Activated T-helper 2 cell treated with anti-CD3 and anti-CD28 coated beads, Interferon-gamma antibody, Interleukin-2, Interleukin-4, amounts not matched to agents 10 μg/mL and 5 μg/mL and 100 μg/mL, durations not matched to agents 14 hours and 24 hours and 36 hours (primary cell): Measurements from ENCODE around the gene SH3TC1. TPM values are rescaled to one million over a fixed set of nuclear protein-coding genes. Genes with fewer than 3 reads are reported as not detected.

Source experiments
- DNase-seq: peaks from one replicate; pipeline ENCODE4 v3.0.0; 2021; ENCODE audit warnings: low spot score
- H3K27ac Mint-ChIP-seq: one replicate; pipeline ENCODE4 v1.8.0; 2021; ENCODE audit warnings: mixed read lengths
- H3K27me3 Mint-ChIP-seq: one replicate; pipeline ENCODE4 v1.8.0; 2021; ENCODE audit warnings: low read depth, mixed read lengths
- H3K36me3 Mint-ChIP-seq: one replicate; pipeline ENCODE4 v1.8.0; 2021; ENCODE audit warnings: low read depth, mixed read lengths
- H3K4me1 Mint-ChIP-seq: one replicate; pipeline ENCODE4 v1.8.0; 2021; ENCODE audit warnings: low read depth, mixed read lengths
- H3K4me3 Mint-ChIP-seq: one replicate; pipeline ENCODE4 v1.8.0; 2021; ENCODE audit warnings: low read depth, mild to moderate bottlenecking, moderate library complexity, mixed read lengths
- H3K9me3 Mint-ChIP-seq: one replicate; pipeline ENCODE4 v1.8.0; 2021; ENCODE audit warnings: mixed read lengths
- intact Hi-C: fragments of 100-400 bp; cut with micrococcal nuclease; formaldehyde crosslinking; loops from one replicate; pipeline ENCODE4 v1.15.1; 2023
- total RNA-seq: library from RNA; stranded (reverse); gene quantifications from 2 replicates; pipeline ENCODE4 v1.2.3, GENCODE V29; 2022

Gene SH3TC1
- total RNA-seq, 1 donor from 2014 or later = 14.8 TPM

- H3K4me1 Mint-ChIP-seq = no peaks in the 10 kb centered on the region
- no peaks in the 10 kb centered on the region for H3K9me3 Mint-ChIP-seq
- H3K27me3 Mint-ChIP-seq = no peaks in the 10 kb centered on the region
- H3K27ac Mint-ChIP-seq = no peak overlapping the region
- intact Hi-C loops = no loop called here
- no peak overlapping the region for H3K4me3 Mint-ChIP-seq
- DNase-seq = no peak
- H3K36me3 Mint-ChIP-seq = no peaks in the 10 kb centered on the region
These were observed 78.4 kb downstream of the SH3TC1 start for GRCh38 chr4:8277356-8278008.

- no peaks in the 10 kb centered on the region for H3K9me3 Mint-ChIP-seq
- no peak for DNase-seq
- H3K4me1 Mint-ChIP-seq = no peaks in the 10 kb centered on the region
- intact Hi-C loops = no loop called here
- no peak overlapping the region for H3K27ac Mint-ChIP-seq
- H3K36me3 Mint-ChIP-seq = no peaks in the 10 kb centered on the region
- H3K27me3 Mint-ChIP-seq = no peaks in the 10 kb centered on the region
- no peak overlapping the region for H3K4me3 Mint-ChIP-seq
These were observed 78.9 kb downstream of the SH3TC1 start for GRCh38 chr4:8278009-8278395.

GRCh38 chr4:8278421-8279287 lies 79.6 kb downstream of the SH3TC1 start:
- intact Hi-C loops = no loop called here
- no peaks in the 10 kb centered on the region for H3K4me1 Mint-ChIP-seq
- no peaks in the 10 kb centered on the region for H3K36me3 Mint-ChIP-seq
- no peak for DNase-seq
- H3K9me3 Mint-ChIP-seq = no peaks in the 10 kb centered on the region
- no peak overlapping the region for H3K27ac Mint-ChIP-seq
- H3K27me3 Mint-ChIP-seq = no peaks in the 10 kb centered on the region
- H3K4me3 Mint-ChIP-seq = no peak overlapping the region

- intact Hi-C loops = no loop called here
- DNase-seq = no peak
- no peaks in the 10 kb centered on the region for H3K36me3 Mint-ChIP-seq
- H3K27ac Mint-ChIP-seq = no peak overlapping the region
- H3K9me3 Mint-ChIP-seq = no peaks in the 10 kb centered on the region
- H3K4me3 Mint-ChIP-seq = no peak overlapping the region
- H3K4me1 Mint-ChIP-seq = no peaks in the 10 kb centered on the region
- no peaks in the 10 kb centered on the region for H3K27me3 Mint-ChIP-seq
These were observed 80.4 kb downstream of the SH3TC1 start for GRCh38 chr4:8279321-8280157.

- DNase-seq = no peak
- H3K36me3 Mint-ChIP-seq = no peaks in the 10 kb centered on the region
- no peaks in the 10 kb centered on the region for H3K9me3 Mint-ChIP-seq
- no peak overlapping the region for H3K4me3 Mint-ChIP-seq
- no peaks in the 10 kb centered on the region for H3K27me3 Mint-ChIP-seq
- H3K4me1 Mint-ChIP-seq = no peaks in the 10 kb centered on the region
- intact Hi-C loops = no loop called here
- no peak overlapping the region for H3K27ac Mint-ChIP-seq
These were observed 81.2 kb downstream of the SH3TC1 start for GRCh38 chr4:8280158-8280875.

GRCh38 chr4:8280876-8281440 lies 81.9 kb downstream of the SH3TC1 start:
- Mint-ChIP-seq H3K4me3 (no peak overlapping the region), H3K27ac (no peak overlapping the region), H3K27me3 (no peaks in the 10 kb centered on the region), H3K9me3 (no peaks in the 10 kb centered on the region), H3K4me1 (no peaks in the 10 kb centered on the region), H3K36me3 (no peaks in the 10 kb centered on the region)
- DNase-seq = no peak
- intact Hi-C loops = no loop called here

- Mint-ChIP-seq H3K36me3 (no peaks in the 10 kb centered on the region), H3K27ac (no peak overlapping the region), H3K9me3 (no peaks in the 10 kb centered on the region), H3K4me3 (no peak overlapping the region), H3K4me1 (no peaks in the 10 kb centered on the region), H3K27me3 (no peaks in the 10 kb centered on the region)
- no peak for DNase-seq
- intact Hi-C loops = no loop called here
These were observed 82.5 kb downstream of the SH3TC1 start for GRCh38 chr4:8281519-8282133.

- intact Hi-C loops = no loop called here
- Mint-ChIP-seq H3K36me3 (no peaks in the 10 kb centered on the region), H3K27me3 (no peaks in the 10 kb centered on the region), H3K27ac (no peak overlapping the region), H3K9me3 (no peaks in the 10 kb centered on the region), H3K4me1 (no peaks in the 10 kb centered on the region), H3K4me3 (no peak overlapping the region)
- no peak for DNase-seq
These were observed 83.1 kb downstream of the SH3TC1 start for GRCh38 chr4:8282134-8282641.

GRCh38 chr4:8282742-8283141 lies 83.7 kb downstream of the SH3TC1 start:
- no peaks in the 10 kb centered on the region for H3K9me3 Mint-ChIP-seq
- no peak overlapping the region for H3K4me3 Mint-ChIP-seq
- H3K27ac Mint-ChIP-seq = no peak overlapping the region

GRCh38 chr4:8283161-8283560 lies 84.1 kb downstream of the SH3TC1 start:
- no peak for DNase-seq
- Mint-ChIP-seq H3K27ac (no peak overlapping the region), H3K9me3 (no peaks in the 10 kb centered on the region), H3K27me3 (no peaks in the 10 kb centered on the region), H3K36me3 (no peaks in the 10 kb centered on the region), H3K4me3 (no peak overlapping the region), H3K4me1 (no peaks in the 10 kb centered on the region)
- intact Hi-C loops = no loop called here

More at GRCh38 chr4:8282742-8283141, 83.7 kb downstream of the SH3TC1 start:
- no peaks in the 10 kb centered on the region for H3K4me1 Mint-ChIP-seq
- H3K27me3 Mint-ChIP-seq = no peaks in the 10 kb centered on the region
- no peak for DNase-seq
- intact Hi-C loops = no loop called here
- H3K36me3 Mint-ChIP-seq = no peaks in the 10 kb centered on the region

- no peak overlapping the region for H3K4me3 Mint-ChIP-seq
- no peaks in the 10 kb centered on the region for H3K9me3 Mint-ChIP-seq
- intact Hi-C loops = no loop called here
- no peaks in the 10 kb centered on the region for H3K36me3 Mint-ChIP-seq
- H3K4me1 Mint-ChIP-seq = no peaks in the 10 kb centered on the region
- no peak for DNase-seq
- H3K27ac Mint-ChIP-seq = no peak overlapping the region
- no peaks in the 10 kb centered on the region for H3K27me3 Mint-ChIP-seq
These were observed 84.6 kb downstream of the SH3TC1 start for GRCh38 chr4:8283631-8284121.
